SK-N-SH treated with all-trans-retinoic acid at 6 μM for 48 hours (cell line): ENCODE measurements around the gene CCDC38.

Source experiments
- ATAC-seq: fragments of 200-7000 bp; cut with Tn5 transposase; 3 replicates; pipeline ENCODE4 v1.9.1; 2020; ENCODE audit warnings: mild to moderate bottlenecking, moderate library complexity
- ARNTL ChIP-seq: fragments of 450-650 bp; formaldehyde crosslinking; IDR thresholded peaks from 2 replicates; pipeline ENCODE4 v1.5.0; 2020; ENCODE audit warnings: low read depth, mild to moderate bottlenecking, moderate library complexity, borderline replicate concordance
- BACH2 ChIP-seq: fragments of 250-450 bp; sonication (Bioruptor Pico); IDR thresholded peaks from 2 replicates; pipeline ENCODE4 v1.9.0; 2021; ENCODE audit warnings: mild to moderate bottlenecking, borderline replicate concordance
- CSDC2 ChIP-seq: fragments of 250-450 bp; sonication (Bioruptor Pico); IDR thresholded peaks from 2 replicates; pipeline ENCODE4 v1.5.0; 2020; ENCODE audit warnings: mild to moderate bottlenecking, moderate library complexity
- ESRRG ChIP-seq: fragments of 250-450 bp; sonication (Bioruptor Pico); IDR thresholded peaks from 2 replicates; pipeline ENCODE4 v1.6.1; 2021; ENCODE audit warnings: mild to moderate bottlenecking
- GLIS3 ChIP-seq: fragments of 250-450 bp; sonication (Bioruptor Pico); IDR thresholded peaks from 2 replicates; pipeline ENCODE4 v1.5.0; 2020; ENCODE audit warnings: mild to moderate bottlenecking, moderate library complexity
- ISL1 ChIP-seq: fragments of 250-450 bp; sonication (Bioruptor Pico); IDR thresholded peaks from 2 replicates; pipeline ENCODE4 v2.1.2; 2022; ENCODE audit warnings: mild to moderate bottlenecking, moderate library complexity
- OSR1 ChIP-seq: fragments of 250-450 bp; sonication (Bioruptor Pico); IDR thresholded peaks from 2 replicates; pipeline ENCODE4 v1.8.0; 2022; ENCODE audit warnings: moderate library complexity, mild to moderate bottlenecking, inconsistent platforms
- TOX ChIP-seq: fragments of 250-450 bp; sonication (Bioruptor Pico); IDR thresholded peaks from 2 replicates; pipeline ENCODE4 v1.8.0; 2021; ENCODE audit warnings: mild to moderate bottlenecking, moderate library complexity, borderline replicate concordance
- ZC3H10 ChIP-seq: fragments of 250-450 bp; sonication (Bioruptor Pico); IDR thresholded peaks from 2 replicates; pipeline ENCODE4 v1.5.1; 2021; ENCODE audit warnings: mild to moderate bottlenecking, moderate library complexity
- ZFP30 ChIP-seq: fragments of 450-650 bp; formaldehyde crosslinking; IDR thresholded peaks from 2 replicates; pipeline ENCODE4 v1.5.0; 2022; ENCODE audit warnings: mild to moderate bottlenecking, moderate library complexity
- ZNF565 ChIP-seq: fragments of 450-650 bp; formaldehyde crosslinking; conservative IDR thresholded peaks from 2 replicates; pipeline ENCODE4 v1.5.0; 2020; ENCODE audit warnings: low read depth, mild to moderate bottlenecking, moderate library complexity
- ZNF70 ChIP-seq: fragments of 450-650 bp; formaldehyde crosslinking; IDR thresholded peaks from 2 replicates; pipeline ENCODE4 v1.5.0; 2020; ENCODE audit warnings: mild to moderate bottlenecking, moderate library complexity
- TF ChIP-seq, protein P1 (sequence below): fragments of 250-450 bp; sonication (Bioruptor Pico); IDR thresholded peaks from 2 replicates; pipeline ENCODE4 v1.8.0; 2020; ENCODE audit warnings: mild to moderate bottlenecking, moderate library complexity, borderline replicate concordance
- TF ChIP-seq, protein P2 (sequence below): fragments of 250-450 bp; sonication (Bioruptor Pico); IDR thresholded peaks from 2 replicates; pipeline ENCODE4 v1.8.0; 2021; ENCODE audit warnings: low read depth, mild to moderate bottlenecking, moderate library complexity, borderline replicate concordance
- TF ChIP-seq, protein P3 (sequence below): fragments of 250-450 bp; sonication (Bioruptor Pico); IDR thresholded peaks from 2 replicates; pipeline ENCODE4 v1.5.1; 2021; ENCODE audit warnings: mild to moderate bottlenecking, moderate library complexity
- TF ChIP-seq, protein P4 (sequence below): fragments of 250-450 bp; sonication (Bioruptor Pico); IDR thresholded peaks from 2 replicates; pipeline ENCODE4 v1.5.1; 2020; ENCODE audit warnings: low read depth, mild to moderate bottlenecking, moderate library complexity
- TF ChIP-seq, protein P5 (sequence below): fragments of 250-450 bp; sonication (Bioruptor Pico); IDR thresholded peaks from 2 replicates; pipeline ENCODE4 v1.5.0; 2020; ENCODE audit warnings: mild to moderate bottlenecking, moderate library complexity

Gene CCDC38

DNA sequence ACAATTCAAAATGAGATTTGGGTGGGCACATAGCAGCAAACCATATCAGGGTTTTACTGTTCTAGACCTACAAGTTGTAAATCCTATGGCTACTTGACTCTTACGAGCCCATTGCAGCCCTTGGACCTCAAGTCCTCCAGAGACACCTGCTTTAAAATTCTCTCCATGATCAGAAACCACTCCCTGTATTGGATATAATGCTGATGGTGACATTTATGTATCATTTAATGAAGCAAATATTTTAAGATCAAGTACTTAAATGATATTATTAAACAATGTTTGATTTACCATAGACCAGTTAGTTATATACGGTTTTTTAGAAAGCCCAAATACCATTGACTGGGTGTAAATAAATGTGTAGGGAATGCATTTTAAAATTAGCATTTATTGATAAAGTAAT is 24.9 kb upstream of the CCDC38 start:
- no peak for TF ChIP-seq ESRRG (CRISPR knock-in tag)
- TF ChIP-seq ZFP30, result no peak
- TF ChIP-seq, protein P1, sequence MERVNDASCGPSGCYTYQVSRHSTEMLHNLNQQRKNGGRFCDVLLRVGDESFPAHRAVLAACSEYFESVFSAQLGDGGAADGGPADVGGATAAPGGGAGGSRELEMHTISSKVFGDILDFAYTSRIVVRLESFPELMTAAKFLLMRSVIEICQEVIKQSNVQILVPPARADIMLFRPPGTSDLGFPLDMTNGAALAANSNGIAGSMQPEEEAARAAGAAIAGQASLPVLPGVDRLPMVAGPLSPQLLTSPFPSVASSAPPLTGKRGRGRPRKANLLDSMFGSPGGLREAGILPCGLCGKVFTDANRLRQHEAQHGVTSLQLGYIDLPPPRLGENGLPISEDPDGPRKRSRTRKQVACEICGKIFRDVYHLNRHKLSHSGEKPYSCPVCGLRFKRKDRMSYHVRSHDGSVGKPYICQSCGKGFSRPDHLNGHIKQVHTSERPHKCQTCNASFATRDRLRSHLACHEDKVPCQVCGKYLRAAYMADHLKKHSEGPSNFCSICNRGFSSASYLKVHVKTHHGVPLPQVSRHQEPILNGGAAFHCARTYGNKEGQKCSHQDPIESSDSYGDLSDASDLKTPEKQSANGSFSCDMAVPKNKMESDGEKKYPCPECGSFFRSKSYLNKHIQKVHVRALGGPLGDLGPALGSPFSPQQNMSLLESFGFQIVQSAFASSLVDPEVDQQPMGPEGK (CRISPR knock-in tag), result no peak
- TF ChIP-seq GLIS3, result no peak
- TF ChIP-seq, protein P2, sequence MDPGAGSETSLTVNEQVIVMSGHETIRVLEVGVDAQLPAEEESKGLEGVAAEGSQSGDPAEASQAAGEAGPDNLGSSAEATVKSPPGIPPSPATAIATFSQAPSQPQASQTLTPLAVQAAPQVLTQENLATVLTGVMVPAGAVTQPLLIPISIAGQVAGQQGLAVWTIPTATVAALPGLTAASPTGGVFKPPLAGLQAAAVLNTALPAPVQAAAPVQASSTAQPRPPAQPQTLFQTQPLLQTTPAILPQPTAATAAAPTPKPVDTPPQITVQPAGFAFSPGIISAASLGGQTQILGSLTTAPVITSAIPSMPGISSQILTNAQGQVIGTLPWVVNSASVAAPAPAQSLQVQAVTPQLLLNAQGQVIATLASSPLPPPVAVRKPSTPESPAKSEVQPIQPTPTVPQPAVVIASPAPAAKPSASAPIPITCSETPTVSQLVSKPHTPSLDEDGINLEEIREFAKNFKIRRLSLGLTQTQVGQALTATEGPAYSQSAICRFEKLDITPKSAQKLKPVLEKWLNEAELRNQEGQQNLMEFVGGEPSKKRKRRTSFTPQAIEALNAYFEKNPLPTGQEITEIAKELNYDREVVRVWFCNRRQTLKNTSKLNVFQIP (CRISPR knock-in tag), result no peak
- TF ChIP-seq CSDC2 (CRISPR knock-in tag), result no peak
- TF ChIP-seq ARNTL (CRISPR knock-in tag), result no peak
- ATAC-seq, result no peak

DNA sequence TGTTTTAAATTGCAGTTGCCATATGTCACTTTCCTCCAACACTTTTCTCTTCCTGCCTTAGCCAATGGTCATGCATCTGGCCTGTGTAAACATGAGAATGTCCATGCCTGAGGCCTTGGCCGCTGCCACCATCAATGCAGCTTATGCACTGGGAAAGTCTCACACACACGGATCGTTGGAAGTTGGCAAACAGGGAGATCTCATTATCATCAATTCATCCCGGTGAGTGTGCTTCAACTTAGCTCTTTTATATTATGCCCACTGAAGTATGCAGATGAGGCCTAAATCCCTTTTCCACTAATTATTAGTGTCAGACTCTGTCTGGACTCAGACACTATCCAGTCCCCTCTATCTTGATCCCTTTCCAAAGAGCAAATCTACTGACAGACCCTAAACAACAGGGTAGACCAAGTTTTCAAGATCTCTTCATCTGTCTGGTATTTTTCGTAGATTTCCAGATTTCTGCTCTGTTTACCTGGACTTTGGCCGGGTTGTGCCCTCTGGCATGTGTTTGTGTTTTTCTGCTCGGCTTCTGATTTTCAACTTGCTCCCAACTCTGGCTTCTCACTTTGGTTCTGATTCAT is 24.0 kb upstream of the CCDC38 start:
- TF ChIP-seq, protein P2 (CRISPR knock-in tag), result no peak
- TF ChIP-seq ZNF70 (CRISPR knock-in tag) (peak; percentile 78), ZFP30 (no peak), ARNTL (CRISPR knock-in tag) (no peak), BACH2 (CRISPR knock-in tag) (no peak), ISL1 (CRISPR knock-in tag) (no peak)

DNA sequence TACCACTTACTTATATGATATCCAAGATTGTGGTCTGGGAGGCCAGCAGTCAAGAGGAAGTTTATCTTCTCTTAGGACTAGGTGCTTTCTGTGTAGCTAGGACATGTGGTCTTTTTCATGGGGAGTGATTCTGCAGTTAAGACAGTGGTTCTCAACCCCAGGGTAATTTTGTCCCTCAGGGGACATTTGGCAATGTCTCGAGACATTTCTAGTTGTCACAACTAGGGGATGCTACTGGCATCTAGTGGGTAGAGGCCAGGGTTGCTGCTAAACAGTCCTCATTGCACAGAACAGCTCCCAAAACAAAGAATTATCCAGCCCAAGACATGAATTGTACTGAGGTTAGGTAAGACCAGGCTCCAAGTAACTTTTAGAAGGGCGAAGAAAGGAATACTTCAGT is 20.7 kb upstream of the CCDC38 start:
- ATAC-seq, result 0 out of 3 replicates have a peak, but pooled peaks have one; percentile 24
- TF ChIP-seq TOX (no peak), OSR1 (CRISPR knock-in tag) (no peak), ZNF565 (CRISPR knock-in tag) (no peak), ZC3H10 (CRISPR knock-in tag) (no peak)
- TF ChIP-seq, protein P2 (CRISPR knock-in tag), result no peak
- TF ChIP-seq, protein P3, sequence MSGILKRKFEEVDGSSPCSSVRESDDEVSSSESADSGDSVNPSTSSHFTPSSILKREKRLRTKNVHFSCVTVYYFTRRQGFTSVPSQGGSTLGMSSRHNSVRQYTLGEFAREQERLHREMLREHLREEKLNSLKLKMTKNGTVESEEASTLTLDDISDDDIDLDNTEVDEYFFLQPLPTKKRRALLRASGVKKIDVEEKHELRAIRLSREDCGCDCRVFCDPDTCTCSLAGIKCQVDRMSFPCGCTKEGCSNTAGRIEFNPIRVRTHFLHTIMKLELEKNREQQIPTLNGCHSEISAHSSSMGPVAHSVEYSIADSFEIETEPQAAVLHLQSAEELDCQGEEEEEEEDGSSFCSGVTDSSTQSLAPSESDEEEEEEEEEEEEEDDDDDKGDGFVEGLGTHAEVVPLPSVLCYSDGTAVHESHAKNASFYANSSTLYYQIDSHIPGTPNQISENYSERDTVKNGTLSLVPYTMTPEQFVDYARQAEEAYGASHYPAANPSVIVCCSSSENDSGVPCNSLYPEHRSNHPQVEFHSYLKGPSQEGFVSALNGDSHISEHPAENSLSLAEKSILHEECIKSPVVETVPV (CRISPR knock-in tag), result no peak
- TF ChIP-seq, protein P4, sequence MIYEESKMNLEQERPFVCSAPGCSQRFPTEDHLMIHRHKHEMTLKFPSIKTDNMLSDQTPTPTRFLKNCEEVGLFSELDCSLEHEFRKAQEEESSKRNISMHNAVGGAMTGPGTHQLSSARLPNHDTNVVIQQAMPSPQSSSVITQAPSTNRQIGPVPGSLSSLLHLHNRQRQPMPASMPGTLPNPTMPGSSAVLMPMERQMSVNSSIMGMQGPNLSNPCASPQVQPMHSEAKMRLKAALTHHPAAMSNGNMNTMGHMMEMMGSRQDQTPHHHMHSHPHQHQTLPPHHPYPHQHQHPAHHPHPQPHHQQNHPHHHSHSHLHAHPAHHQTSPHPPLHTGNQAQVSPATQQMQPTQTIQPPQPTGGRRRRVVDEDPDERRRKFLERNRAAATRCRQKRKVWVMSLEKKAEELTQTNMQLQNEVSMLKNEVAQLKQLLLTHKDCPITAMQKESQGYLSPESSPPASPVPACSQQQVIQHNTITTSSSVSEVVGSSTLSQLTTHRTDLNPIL, result no peak
- TF ChIP-seq, protein P5, sequence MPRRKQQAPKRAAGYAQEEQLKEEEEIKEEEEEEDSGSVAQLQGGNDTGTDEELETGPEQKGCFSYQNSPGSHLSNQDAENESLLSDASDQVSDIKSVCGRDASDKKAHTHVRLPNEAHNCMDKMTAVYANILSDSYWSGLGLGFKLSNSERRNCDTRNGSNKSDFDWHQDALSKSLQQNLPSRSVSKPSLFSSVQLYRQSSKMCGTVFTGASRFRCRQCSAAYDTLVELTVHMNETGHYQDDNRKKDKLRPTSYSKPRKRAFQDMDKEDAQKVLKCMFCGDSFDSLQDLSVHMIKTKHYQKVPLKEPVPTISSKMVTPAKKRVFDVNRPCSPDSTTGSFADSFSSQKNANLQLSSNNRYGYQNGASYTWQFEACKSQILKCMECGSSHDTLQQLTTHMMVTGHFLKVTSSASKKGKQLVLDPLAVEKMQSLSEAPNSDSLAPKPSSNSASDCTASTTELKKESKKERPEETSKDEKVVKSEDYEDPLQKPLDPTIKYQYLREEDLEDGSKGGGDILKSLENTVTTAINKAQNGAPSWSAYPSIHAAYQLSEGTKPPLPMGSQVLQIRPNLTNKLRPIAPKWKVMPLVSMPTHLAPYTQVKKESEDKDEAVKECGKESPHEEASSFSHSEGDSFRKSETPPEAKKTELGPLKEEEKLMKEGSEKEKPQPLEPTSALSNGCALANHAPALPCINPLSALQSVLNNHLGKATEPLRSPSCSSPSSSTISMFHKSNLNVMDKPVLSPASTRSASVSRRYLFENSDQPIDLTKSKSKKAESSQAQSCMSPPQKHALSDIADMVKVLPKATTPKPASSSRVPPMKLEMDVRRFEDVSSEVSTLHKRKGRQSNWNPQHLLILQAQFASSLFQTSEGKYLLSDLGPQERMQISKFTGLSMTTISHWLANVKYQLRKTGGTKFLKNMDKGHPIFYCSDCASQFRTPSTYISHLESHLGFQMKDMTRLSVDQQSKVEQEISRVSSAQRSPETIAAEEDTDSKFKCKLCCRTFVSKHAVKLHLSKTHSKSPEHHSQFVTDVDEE (CRISPR knock-in tag), result no peak

More for the DNA sequence above, 24.0 kb upstream of the CCDC38 start:
- no peak for ATAC-seq
